ENCODE data around the gene NHERF2.
A peak's percentile ranks its signal among the peaks of the same experiment; 100 is the strongest.

NHERF2 gene

DNA sequence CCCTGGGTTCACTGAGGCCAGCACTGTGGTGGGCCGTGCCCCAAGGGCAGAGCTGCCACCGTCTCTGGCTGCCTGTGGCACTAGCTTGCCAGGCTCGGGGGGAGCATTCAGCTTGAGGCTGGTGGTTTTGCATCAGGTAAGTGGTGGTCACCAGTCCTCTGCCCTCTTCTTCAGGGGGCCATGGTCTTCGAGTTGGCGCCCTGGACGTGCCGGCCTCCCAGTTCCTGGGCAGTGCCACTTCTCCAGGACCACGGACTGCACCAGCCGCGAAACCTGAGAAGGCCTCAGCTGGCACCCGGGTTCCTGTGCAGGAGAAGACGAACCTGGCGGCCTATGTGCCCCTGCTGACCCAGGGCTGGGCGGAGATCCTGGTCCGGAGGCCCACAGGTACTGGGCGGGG, 53.3 kb downstream of the NHERF2 start:
- H3K4me1 Mint-ChIP-seq: peaks cover 6% of the 10 kb centered on the region
- no peak overlapping the region for H3K4me3 Mint-ChIP-seq
- no peak overlapping the region for H3K27ac Mint-ChIP-seq
- no peaks in the 10 kb centered on the region for H3K9me3 Mint-ChIP-seq
- H3K27me3 Mint-ChIP-seq (ENCODE audit: low read depth, poor library complexity): no peaks in the 10 kb centered on the region
- H3K36me3 Mint-ChIP-seq (ENCODE audit: low read depth): peaks cover 13% of the 10 kb centered on the region
- no peak for DNase-seq
- TF ChIP-seq, protein P1, sequence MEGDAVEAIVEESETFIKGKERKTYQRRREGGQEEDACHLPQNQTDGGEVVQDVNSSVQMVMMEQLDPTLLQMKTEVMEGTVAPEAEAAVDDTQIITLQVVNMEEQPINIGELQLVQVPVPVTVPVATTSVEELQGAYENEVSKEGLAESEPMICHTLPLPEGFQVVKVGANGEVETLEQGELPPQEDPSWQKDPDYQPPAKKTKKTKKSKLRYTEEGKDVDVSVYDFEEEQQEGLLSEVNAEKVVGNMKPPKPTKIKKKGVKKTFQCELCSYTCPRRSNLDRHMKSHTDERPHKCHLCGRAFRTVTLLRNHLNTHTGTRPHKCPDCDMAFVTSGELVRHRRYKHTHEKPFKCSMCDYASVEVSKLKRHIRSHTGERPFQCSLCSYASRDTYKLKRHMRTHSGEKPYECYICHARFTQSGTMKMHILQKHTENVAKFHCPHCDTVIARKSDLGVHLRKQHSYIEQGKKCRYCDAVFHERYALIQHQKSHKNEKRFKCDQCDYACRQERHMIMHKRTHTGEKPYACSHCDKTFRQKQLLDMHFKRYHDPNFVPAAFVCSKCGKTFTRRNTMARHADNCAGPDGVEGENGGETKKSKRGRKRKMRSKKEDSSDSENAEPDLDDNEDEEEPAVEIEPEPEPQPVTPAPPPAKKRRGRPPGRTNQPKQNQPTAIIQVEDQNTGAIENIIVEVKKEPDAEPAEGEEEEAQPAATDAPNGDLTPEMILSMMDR (IDR thresholded peaks at IDR 0.05): no peak

DNA sequence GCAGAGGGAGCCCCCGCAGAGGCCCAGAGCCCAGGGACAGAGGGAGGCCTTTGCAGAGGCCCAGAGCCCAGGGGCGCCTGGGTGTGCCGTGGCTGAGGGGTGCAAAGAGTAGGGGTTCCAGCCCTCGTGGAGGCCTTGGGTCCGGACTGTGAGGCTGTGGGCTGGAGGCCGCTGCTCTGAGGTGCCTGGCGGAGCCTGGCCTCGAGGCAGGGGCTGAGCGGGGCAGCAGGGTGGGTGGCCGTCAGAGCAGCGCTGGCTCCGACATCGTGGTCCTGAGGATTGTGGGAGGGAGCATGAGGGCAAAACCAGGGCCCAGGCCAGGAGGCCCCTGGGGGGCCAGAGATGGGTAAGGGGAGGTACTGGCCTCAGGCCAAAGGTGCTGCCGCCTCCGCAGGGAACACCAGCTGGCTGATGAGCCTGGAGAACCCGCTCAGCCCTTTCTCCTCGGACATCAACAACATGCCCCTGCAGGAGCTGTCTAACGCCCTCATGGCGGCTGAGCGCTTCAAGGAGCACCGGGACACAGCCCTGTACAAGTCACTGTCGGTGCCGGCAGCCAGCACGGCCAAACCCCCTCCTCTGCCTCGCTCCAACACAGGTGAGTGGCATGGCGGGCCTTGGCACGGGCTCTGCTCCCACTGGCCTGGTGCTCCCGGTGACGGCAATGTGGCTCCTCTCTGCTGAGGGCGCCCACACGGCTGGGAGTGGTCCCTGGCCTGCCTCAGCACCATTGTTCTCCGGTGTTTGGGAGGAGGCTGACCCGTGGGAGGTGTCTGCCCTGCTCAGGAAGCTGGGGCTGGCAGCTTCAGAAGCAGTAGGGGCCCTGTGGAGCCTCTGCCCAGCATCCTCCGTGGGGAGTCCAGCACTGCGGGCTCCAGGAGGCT, 54.7 kb downstream of the NHERF2 start:
- no peak overlapping the region for H3K27ac Mint-ChIP-seq
- H3K36me3 Mint-ChIP-seq (ENCODE audit: low read depth): peaks cover 9% of the 10 kb centered on the region
- no peak for DNase-seq
- TF ChIP-seq, protein P1 (IDR thresholded peaks at IDR 0.05): no peak
- H3K27me3 Mint-ChIP-seq (ENCODE audit: low read depth, poor library complexity): no peaks in the 10 kb centered on the region
- no peak overlapping the region for H3K4me3 Mint-ChIP-seq
- no peaks in the 10 kb centered on the region for H3K9me3 Mint-ChIP-seq
- H3K4me1 Mint-ChIP-seq: peaks cover 6% of the 10 kb centered on the region

DNA sequence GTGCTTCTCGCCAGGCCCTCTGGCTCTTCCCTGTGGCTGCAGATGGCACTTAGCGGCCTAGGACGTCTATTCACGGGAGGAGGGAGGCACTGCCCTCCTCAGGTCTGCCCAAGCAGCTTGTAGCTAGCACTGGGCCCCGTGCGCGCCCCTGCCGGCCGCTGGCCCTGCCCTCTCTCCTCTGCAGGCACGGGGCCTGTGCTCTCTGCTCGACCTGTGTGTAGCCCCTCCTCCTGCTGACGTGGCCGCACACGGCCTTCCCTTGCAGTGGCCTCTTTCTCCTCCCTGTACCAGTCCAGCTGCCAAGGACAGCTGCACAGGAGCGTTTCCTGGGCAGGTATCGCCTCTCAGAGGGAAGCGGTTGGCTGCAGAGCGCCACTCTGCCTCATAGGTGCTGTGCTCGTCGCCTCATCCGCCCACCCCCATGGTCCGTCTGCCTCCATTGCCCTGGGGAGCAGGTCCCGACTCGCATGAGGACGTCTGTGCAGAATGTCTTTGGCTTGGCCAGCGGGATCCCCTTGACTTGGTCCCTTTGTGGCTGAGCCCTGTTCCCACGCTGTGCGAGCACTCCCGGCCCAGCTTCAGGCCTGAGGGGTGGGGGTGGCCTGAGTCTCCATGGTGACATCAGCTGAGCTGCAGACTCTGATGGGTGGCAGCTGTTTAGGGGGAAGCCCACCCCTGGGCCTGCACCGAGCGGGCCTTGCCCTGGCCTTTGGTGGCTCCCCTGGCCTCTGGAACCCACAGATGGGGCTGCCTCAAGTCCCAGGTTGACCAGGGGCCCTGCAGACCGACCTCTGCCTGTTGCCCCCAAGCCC, 55.7 kb downstream of the NHERF2 start:
- TF ChIP-seq, protein P1 (IDR thresholded peaks at IDR 0.05): no peak
- Mint-ChIP-seq H3K36me3 (ENCODE audit: low read depth) (peaks cover 5% of the 10 kb centered on the region), H3K4me3 (no peak overlapping the region), H3K27me3 (ENCODE audit: low read depth, poor library complexity) (no peaks in the 10 kb centered on the region), H3K9me3 (no peaks in the 10 kb centered on the region), H3K27ac (peak overlapping the region; percentile 39), H3K4me1 (peaks cover 6% of the 10 kb centered on the region)
- peak; percentile 35 for DNase-seq

DNA sequence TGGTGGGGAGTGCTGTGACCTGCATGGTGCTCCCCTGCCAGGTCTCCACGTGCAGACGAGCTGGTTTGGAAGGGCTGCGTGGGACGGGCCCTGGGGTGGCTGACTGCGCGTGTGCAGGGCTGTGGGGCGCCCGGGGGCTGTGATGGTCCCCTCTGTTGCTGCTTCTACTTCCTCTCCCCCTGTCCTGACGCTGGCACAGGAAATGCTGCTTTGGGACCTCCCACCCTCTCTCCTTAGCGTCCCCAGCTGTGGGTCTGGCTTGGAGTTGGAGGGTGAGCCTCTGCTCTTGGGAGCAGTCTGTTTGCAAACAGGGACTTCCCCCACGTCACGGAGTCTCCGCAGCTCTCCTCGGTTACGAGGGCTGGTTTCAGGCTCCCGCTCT, 56.3 kb downstream of the NHERF2 start:
- H3K9me3 Mint-ChIP-seq: no peaks in the 10 kb centered on the region

DNA sequence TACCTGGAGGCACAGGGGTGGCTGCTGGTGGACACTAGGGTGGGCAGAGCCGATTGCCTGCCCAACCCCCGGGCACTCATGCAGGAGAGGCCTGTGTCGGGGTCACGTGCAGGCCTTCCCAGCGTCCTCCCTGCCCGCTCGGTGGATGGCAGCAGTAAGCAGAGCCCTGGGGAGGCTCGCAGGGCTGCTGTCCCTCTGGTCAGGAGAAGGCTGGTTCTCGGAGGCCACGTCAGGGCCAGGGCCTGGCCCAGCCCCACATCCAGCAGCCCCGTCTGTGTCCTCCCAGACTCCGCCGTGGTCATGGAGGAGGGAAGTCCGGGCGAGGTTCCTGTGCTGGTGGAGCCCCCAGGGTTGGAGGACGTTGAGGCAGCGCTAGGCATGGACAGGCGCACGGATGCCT, 56.7 kb downstream of the NHERF2 start:
- no peak overlapping the region for H3K4me3 Mint-ChIP-seq
- TF ChIP-seq, protein P1 (IDR thresholded peaks at IDR 0.05): no peak
- DNase-seq: no peak
- H3K9me3 Mint-ChIP-seq: no peaks in the 10 kb centered on the region
- no peaks in the 10 kb centered on the region for H3K27me3 Mint-ChIP-seq (ENCODE audit: low read depth, poor library complexity)
- peaks cover 6% of the 10 kb centered on the region for H3K4me1 Mint-ChIP-seq
- H3K27ac Mint-ChIP-seq: no peak overlapping the region
- peaks cover 4% of the 10 kb centered on the region for H3K36me3 Mint-ChIP-seq (ENCODE audit: low read depth)

More for the DNA sequence above, 56.3 kb downstream of the NHERF2 start:
- peaks cover 4% of the 10 kb centered on the region for H3K36me3 Mint-ChIP-seq (ENCODE audit: low read depth)
- peaks cover 6% of the 10 kb centered on the region for H3K4me1 Mint-ChIP-seq
- H3K27me3 Mint-ChIP-seq (ENCODE audit: low read depth, poor library complexity): no peaks in the 10 kb centered on the region
- DNase-seq: no peak
- H3K4me3 Mint-ChIP-seq: no peak overlapping the region
- peak overlapping the region; percentile 45 for H3K27ac Mint-ChIP-seq
- TF ChIP-seq, protein P1 (IDR thresholded peaks at IDR 0.05): no peak
